T-helper 1 cell treated with Interleukin-12 subunit alpha and Interleukin-12 subunit beta and Interleukin-4 antibody, amounts not matched to agents 30 μg/mL and 1 μg/mL, for 36 hours (primary cell): ENCODE measurements around the gene HAUS8.
"Not testable (repeated sequence)": the region's sequence is repeated elsewhere in the genome, so short reads cannot be mapped to it uniquely, and the experiment has no call there.

Experiments used
- H3K27ac Mint-ChIP-seq: one replicate; pipeline ENCODE4 v1.8.0; 2021; ENCODE audit warnings: mild to moderate bottlenecking, mixed read lengths
- H3K27me3 Mint-ChIP-seq: one replicate; pipeline ENCODE4 v1.8.0; 2021; ENCODE audit warnings: low read depth, mixed read lengths
- H3K36me3 Mint-ChIP-seq: one replicate; pipeline ENCODE4 v1.8.0; 2021; ENCODE audit warnings: low read depth, mixed read lengths
- H3K4me1 Mint-ChIP-seq: one replicate; pipeline ENCODE4 v1.8.0; 2021; ENCODE audit warnings: low read depth, mixed read lengths
- H3K4me3 Mint-ChIP-seq: one replicate; pipeline ENCODE4 v1.8.0; 2021; ENCODE audit warnings: mild to moderate bottlenecking, moderate library complexity, mixed read lengths
- H3K9me3 Mint-ChIP-seq: one replicate; pipeline ENCODE4 v1.8.0; 2021; ENCODE audit warnings: mixed read lengths

Gene HAUS8

GRCh38 chr19:17045907-17046502, 29.2 kb downstream of the HAUS8 start:
- Mint-ChIP-seq H3K27me3 (peaks cover 3% of the 10 kb centered on the region), H3K36me3 (peaks cover 2% of the 10 kb centered on the region), H3K4me1 (no peaks in the 10 kb centered on the region), H3K9me3 (no peaks in the 10 kb centered on the region), H3K27ac (no peak overlapping the region), H3K4me3 (no peak overlapping the region)

GRCh38 chr19:17043744-17044143, 31.5 kb downstream of the HAUS8 start:
- H3K36me3 Mint-ChIP-seq, result no peaks in the 10 kb centered on the region
- no peaks in the 10 kb centered on the region for H3K9me3 Mint-ChIP-seq
- no peaks in the 10 kb centered on the region for H3K4me1 Mint-ChIP-seq
- H3K27me3 Mint-ChIP-seq, result peaks cover 3% of the 10 kb centered on the region
- no peak overlapping the region for H3K27ac Mint-ChIP-seq
- no peak overlapping the region for H3K4me3 Mint-ChIP-seq

GRCh38 chr19:17041976-17042375, 33.3 kb downstream of the HAUS8 start:
- Mint-ChIP-seq H3K27me3 (peaks cover 3% of the 10 kb centered on the region), H3K9me3 (no peaks in the 10 kb centered on the region), H3K4me1 (no peaks in the 10 kb centered on the region), H3K4me3 (no peak overlapping the region), H3K36me3 (no peaks in the 10 kb centered on the region), H3K27ac (no peak overlapping the region)

- H3K4me1 Mint-ChIP-seq, result no peaks in the 10 kb centered on the region
- H3K9me3 Mint-ChIP-seq, result no peaks in the 10 kb centered on the region
- peaks cover 7% of the 10 kb centered on the region for H3K27me3 Mint-ChIP-seq
- no peak overlapping the region for H3K27ac Mint-ChIP-seq
- H3K4me3 Mint-ChIP-seq, result no peak overlapping the region
- H3K36me3 Mint-ChIP-seq, result no peaks in the 10 kb centered on the region
Observed at GRCh38 chr19:17037966-17038500, 37.2 kb downstream of the HAUS8 start.

- H3K9me3 Mint-ChIP-seq, result no peaks in the 10 kb centered on the region
- H3K4me1 Mint-ChIP-seq, result no peaks in the 10 kb centered on the region
- peaks cover 4% of the 10 kb centered on the region for H3K27me3 Mint-ChIP-seq
- H3K4me3 Mint-ChIP-seq, result no peak overlapping the region
- no peak overlapping the region for H3K27ac Mint-ChIP-seq
- no peaks in the 10 kb centered on the region for H3K36me3 Mint-ChIP-seq
Observed at GRCh38 chr19:17037184-17037583, 38.1 kb downstream of the HAUS8 start.

GRCh38 chr19:17036640-17037039, 38.6 kb downstream of the HAUS8 start:
- H3K36me3 Mint-ChIP-seq, result no peaks in the 10 kb centered on the region
- peaks cover 4% of the 10 kb centered on the region for H3K27me3 Mint-ChIP-seq
- H3K4me1 Mint-ChIP-seq, result no peaks in the 10 kb centered on the region
- no peak overlapping the region for H3K4me3 Mint-ChIP-seq
- H3K9me3 Mint-ChIP-seq, result no peaks in the 10 kb centered on the region
- no peak overlapping the region for H3K27ac Mint-ChIP-seq

GRCh38 chr19:17035842-17036424, 39.3 kb downstream of the HAUS8 start:
- peaks cover 4% of the 10 kb centered on the region for H3K27me3 Mint-ChIP-seq
- no peak overlapping the region for H3K27ac Mint-ChIP-seq
- H3K4me1 Mint-ChIP-seq, result no peaks in the 10 kb centered on the region
- H3K36me3 Mint-ChIP-seq, result no peaks in the 10 kb centered on the region
- H3K9me3 Mint-ChIP-seq, result no peaks in the 10 kb centered on the region
- no peak overlapping the region for H3K4me3 Mint-ChIP-seq

GRCh38 chr19:17031741-17032140, 43.5 kb downstream of the HAUS8 start:
- peaks cover 26% of the 10 kb centered on the region for H3K27me3 Mint-ChIP-seq
- H3K4me1 Mint-ChIP-seq, result no peaks in the 10 kb centered on the region
- H3K36me3 Mint-ChIP-seq, result no peaks in the 10 kb centered on the region
- no peaks in the 10 kb centered on the region for H3K9me3 Mint-ChIP-seq
- H3K4me3 Mint-ChIP-seq, result no peak overlapping the region
- H3K27ac Mint-ChIP-seq, result no peak overlapping the region

- Mint-ChIP-seq H3K36me3 (no peaks in the 10 kb centered on the region), H3K9me3 (peaks cover 8% of the 10 kb centered on the region), H3K27me3 (peaks cover 50% of the 10 kb centered on the region), H3K4me1 (peaks cover 3% of the 10 kb centered on the region), H3K4me3 (no peak overlapping the region), H3K27ac (no peak overlapping the region)
Observed at GRCh38 chr19:17027535-17027975, 47.7 kb downstream of the HAUS8 start.

- Mint-ChIP-seq H3K27me3 (peaks cover 50% of the 10 kb centered on the region), H3K27ac (no peak within 1 kb of the TSS), H3K4me1 (peaks cover 3% of the 10 kb centered on the region), H3K36me3 (no peaks in the 10 kb centered on the region), H3K9me3 (peaks cover 8% of the 10 kb centered on the region), H3K4me3 (no peak within 1 kb of the TSS)
Observed at GRCh38 chr19:17026706-17027534, 48.3 kb downstream of the HAUS8 start, which contains the start of gene CPAMD8. TSS of gene CPAMD8 (minus strand) at chr19:17026810. CDS start at chr19:17026642, 168 bp downstream.

- Mint-ChIP-seq H3K9me3 (peaks cover 8% of the 10 kb centered on the region), H3K4me3 (no peak overlapping the region), H3K36me3 (no peaks in the 10 kb centered on the region), H3K27ac (no peak overlapping the region), H3K4me1 (peaks cover 3% of the 10 kb centered on the region), H3K27me3 (peaks cover 50% of the 10 kb centered on the region)
Observed at GRCh38 chr19:17025991-17026658, 49.1 kb downstream of the HAUS8 start.

GRCh38 chr19:17025361-17025760, 49.9 kb downstream of the HAUS8 start:
- no peaks in the 10 kb centered on the region for H3K36me3 Mint-ChIP-seq
- peaks cover 47% of the 10 kb centered on the region for H3K27me3 Mint-ChIP-seq
- H3K4me3 Mint-ChIP-seq, result no peak overlapping the region
- H3K27ac Mint-ChIP-seq, result no peak overlapping the region
- peaks cover 3% of the 10 kb centered on the region for H3K4me1 Mint-ChIP-seq
- H3K9me3 Mint-ChIP-seq, result peaks cover 8% of the 10 kb centered on the region

- not testable (repeated sequence) for H3K4me3 Mint-ChIP-seq, H3K4me1 Mint-ChIP-seq, H3K36me3 Mint-ChIP-seq, H3K27ac Mint-ChIP-seq, H3K9me3 Mint-ChIP-seq
- peaks cover 47% of the 10 kb centered on the region for H3K27me3 Mint-ChIP-seq
Observed at GRCh38 chr19:17024941-17025340, 50.3 kb downstream of the HAUS8 start.

- Mint-ChIP-seq H3K36me3 (no peaks in the 10 kb centered on the region), H3K9me3 (peaks cover 8% of the 10 kb centered on the region), H3K27me3 (peaks cover 45% of the 10 kb centered on the region), H3K4me1 (peaks cover 3% of the 10 kb centered on the region), H3K4me3 (no peak overlapping the region), H3K27ac (no peak overlapping the region)
Observed at GRCh38 chr19:17023805-17024204, 51.4 kb downstream of the HAUS8 start.
